Stimulated activated CD8-positive, alpha-beta memory T cell treated with anti-CD3 and anti-CD28 coated beads, Interleukin-7, amount 100 ng/mL, for 4 hours (primary cell): ENCODE results near the gene CRYAB.

Experiments
- DNase-seq, 2 donors: peaks; one replicate each; pipeline ENCODE4 v3.0.0-alpha.2; 2020; ENCODE audit warnings: low read depth in 2 of 2

The CRYAB gene, protein sequence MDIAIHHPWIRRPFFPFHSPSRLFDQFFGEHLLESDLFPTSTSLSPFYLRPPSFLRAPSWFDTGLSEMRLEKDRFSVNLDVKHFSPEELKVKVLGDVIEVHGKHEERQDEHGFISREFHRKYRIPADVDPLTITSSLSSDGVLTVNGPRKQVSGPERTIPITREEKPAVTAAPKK

DNA sequence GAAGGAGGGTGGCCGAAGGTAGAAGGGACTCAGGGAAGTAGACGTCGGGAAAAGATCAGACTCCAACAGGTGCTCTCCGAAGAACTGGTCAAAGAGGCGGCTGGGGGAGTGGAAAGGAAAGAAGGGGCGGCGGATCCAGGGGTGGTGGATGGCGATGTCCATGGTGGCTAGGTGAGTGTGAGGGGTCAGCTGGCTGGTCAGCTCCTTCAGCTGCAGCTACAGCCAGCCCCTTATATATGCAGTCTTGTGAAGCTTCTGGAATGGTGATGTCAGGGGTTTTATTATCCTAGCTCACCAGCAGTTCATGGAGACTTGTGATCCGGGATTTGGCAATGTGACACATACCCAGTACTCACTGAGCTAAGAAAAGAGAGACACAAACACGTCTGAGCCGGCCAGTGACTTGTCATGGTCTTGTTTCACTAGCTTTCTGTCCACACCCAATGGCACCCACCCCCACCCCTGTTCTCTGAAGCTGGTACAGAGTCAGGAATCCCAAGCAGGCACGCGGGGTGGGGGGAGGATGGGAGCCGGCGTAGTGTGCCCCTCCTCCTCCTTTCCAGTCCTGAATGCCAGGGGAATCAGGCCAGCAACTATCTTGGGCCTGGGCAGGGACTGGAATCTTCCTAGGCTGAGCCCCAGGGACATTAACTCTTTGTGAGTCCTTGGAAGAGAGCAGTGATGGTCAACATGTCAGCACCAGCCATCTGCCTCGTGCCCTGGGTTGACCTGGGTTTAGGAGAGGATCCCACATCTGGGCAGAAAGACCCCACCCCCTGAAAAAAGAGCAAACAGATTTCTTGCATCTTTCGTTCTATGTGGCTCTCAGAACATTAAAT is at the start of gene CRYAB:
Gene CRYAB, minus strand, starts transcription at position 208 of the 839 bp plus-strand sequence. Its CDS starts 46 bp downstream, at position 162.
- DNase-seq: no peak

DNA sequence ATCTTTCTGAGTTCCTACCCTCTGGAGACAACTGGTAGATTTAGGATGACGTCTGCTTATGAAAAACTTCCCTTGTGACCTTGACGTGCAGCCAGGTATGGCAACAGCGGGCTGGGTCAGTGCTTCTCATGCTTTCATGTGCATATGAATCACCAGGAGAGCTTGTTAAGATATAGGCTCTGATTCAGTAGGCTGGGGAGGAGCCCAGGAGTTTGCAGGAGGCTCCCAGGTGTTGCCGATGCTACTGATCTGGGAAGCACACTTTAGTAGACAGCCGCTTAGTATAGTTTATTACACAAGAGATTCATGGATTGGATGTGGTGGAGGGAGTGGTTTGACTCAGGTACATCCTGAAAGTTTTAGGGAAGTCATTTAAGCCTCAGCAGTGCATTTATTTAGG is 49.3 kb upstream of the CRYAB start:
- DNase-seq: no peak

DNA sequence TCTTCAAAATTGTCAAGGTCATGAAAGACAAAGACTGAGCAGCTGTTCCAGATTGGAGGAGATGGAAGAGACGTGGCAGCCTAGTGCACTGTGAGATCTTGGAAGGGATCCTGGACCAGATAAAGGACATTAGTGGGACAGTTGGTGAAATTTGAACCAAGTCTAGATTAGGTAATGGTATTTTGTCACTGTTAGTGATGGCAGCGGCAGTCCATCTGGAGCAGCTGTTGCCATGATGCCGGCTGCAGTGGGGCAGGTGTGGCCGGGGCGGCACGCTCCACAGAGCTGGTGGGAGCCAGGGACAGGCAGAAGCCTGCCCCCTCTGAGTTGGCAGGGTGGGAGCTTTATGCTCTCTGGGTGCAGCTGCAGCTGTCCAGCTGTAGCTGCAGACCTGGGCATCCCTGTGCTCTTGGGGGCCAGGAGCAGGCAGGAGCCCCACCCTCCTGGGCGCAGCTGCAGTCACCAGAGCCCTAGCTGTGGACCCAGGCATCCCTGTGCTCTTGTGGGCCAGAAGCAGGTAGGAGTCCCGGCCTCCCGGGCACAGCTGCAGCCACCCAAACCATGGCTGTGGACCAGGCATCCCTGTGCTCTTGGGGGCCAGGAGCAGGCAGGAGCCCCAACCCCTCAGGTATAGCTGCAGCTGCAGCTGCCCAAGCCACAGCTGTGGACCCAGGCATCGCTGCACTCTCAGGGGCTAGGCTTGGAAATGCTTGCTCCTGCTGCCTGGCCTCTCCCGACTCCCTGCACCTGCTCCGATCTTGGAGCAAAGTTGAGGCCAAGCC is 46.3 kb upstream of the CRYAB start:
- no peak for DNase-seq

DNA sequence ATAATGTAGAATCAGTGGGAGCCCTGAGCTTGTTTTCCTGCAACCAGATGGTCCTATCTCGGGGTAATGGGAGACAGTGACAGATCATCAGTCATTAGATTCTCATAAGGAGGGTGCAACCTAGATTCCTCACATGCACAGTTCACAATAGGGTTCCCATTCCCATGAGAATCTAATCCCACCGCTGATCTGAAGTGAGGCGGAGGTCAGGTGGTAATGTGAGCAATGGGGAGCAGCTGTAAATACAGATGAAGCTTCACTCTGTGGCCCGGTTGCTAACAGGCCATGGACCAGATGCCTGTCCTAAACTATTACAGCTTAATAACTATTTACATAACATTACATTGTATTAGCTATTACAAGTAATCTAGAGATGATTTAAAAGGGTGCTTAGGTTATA is 42.6 kb upstream of the CRYAB start:
- DNase-seq: no peak

DNA sequence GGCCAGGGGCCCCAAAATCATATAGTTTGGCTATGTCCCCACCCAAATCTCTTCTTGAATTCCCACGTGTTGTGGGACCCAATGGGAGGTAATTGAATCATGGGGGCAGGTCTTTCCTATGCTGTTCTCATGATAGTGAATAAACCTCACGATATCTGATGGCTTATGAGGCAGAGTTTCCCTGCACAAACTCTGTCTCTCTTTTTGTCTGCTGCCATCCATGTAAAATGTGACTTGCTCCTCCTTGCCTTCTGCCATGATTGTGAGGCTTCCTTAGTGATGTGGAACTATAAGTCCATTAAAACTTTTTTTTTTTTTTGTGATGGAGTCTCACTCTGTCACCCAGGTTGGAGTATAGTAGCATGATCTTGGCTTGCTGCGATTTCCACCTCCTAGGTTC is 40.0 kb upstream of the CRYAB start:
- DNase-seq: no peak

DNA sequence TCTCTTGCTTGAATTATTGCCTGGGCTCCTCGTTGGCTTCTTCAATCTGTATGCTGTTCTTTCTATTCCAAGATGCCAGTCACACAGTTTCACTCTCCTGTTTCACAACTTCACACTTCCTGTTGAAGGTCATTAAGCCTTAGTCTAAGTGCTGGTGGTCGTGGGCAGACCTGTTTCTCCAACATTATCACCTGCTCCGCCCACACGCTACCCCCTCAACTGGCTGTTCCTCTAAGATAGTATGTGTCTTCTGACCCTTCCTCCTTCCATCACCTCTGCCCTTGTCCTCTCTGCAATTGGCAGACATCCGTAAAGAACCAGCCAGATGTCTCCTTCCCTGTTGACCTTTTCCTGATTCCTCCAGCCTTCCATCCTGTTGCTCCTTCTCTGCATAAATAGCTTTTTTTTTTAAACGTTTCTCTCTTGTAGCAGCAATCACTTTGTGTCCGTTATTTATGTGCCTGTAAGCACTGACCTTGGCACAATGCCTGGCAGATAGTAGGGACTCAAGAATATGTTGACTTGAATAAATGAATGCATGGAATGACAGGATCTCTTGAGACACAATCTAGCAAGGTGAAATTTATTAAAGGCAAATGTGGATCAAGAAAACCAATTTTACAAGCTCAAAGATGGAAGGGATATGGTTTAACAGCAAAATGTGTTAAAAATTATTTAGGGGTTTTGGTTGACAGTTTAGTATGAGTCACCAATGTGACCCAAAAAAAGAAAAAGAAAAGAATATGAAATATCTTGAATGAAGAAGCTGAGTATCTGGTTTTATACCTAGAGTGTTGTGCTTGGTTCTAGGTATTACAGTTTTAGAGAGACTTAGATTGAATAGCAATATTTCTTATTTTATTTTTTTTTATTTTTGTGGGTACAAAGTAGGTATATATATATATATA is 38.2 kb upstream of the CRYAB start:
- DNase-seq: no peak

DNA sequence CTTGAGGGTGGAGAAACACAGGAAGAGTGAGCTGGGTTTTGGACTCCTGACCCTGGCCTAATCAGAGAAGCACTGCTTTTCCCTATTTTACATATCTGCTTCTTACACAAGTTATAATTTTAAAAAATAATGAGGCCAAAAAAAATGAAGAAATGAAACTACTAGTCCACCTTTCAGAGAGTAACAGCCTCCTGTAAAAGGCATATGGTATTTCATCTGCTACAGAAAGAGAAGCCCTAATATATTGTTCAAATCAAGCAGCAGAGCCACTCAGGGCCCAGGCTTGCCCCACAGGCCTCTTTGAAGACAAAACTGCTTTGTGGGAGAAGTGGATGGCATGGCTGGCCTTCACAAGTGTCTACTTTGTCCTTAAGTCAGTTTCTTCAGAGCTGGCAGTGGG is 35.6 kb upstream of the CRYAB start:
- no peak for DNase-seq

DNA sequence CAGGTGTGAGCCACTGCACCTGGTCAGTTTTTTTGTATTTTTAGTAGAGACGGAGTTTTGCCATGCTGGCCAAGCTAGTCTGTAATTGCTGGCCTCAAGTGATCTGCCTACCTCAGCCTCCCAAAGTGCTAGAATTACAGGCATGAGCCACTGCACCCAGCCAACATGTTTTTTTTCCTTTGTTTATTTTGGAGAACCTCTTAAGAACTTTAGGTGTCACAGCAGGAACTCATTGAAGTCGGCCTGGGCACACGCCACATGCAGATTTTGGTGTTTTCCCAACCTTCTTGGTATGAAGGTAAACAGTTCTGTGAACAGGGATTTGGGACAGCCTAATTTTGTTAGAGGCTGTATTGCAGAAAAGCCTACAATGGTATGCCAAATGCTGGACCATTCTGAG is 34.9 kb upstream of the CRYAB start:
- DNase-seq: no peak

DNA sequence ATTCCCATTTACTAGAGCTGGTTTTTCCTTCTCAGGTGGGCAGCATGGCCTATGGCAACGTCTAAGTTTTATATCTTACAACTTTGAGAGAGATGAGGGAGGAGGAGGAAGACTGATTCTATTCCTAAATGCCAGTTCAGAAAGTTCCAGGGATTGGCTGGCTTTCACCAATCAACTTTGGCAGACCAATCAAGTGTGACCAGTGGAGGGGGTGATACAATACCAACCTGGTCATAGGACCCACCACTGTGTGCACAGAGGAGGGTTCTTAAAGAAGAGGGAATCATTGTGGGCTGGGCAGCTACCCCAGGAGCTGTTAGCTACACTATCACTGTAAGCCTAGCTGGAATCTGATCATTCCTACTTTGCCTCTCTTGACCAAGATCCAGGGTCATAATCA is 33.6 kb upstream of the CRYAB start:
- DNase-seq: no peak

DNA sequence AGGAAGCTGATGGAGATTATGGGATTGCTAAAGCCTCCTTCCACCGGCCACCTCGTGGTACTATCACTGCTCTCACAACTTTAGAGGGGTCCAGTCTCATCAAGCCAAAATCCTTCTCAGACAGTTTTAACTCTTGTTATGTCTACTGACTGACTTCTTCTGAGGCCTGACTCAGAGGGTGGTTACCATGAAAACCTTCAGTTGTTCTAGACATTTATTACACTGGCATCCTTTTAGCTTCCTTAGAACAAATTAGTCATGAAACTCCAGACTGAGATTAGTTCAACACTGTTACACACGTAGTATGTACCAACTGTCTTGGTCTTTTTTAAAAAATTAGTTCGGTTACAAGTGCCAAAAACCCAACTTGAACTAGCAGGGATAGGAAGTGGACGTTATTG is 33.1 kb upstream of the CRYAB start:
- no peak for DNase-seq

DNA sequence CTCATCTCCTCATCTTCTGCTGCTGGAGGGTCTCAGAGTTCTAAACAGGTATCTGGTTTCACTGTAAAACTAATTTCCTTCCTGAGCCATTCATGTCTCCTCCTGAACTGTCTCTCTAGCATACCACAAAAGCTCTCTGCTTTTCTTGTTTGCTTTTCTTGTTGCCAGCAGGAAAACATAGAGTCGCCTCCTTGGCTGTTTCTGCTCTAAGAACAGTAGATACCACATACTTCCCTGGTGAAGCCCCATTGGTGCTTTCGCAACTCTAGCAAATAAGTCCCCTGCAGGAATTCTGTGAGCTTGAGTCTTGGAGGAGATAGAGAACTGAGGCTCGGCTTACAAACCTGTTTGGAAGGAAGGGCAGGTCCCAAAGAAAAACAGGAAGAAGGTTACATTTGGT is 32.6 kb upstream of the CRYAB start:
- DNase-seq: no peak

DNA sequence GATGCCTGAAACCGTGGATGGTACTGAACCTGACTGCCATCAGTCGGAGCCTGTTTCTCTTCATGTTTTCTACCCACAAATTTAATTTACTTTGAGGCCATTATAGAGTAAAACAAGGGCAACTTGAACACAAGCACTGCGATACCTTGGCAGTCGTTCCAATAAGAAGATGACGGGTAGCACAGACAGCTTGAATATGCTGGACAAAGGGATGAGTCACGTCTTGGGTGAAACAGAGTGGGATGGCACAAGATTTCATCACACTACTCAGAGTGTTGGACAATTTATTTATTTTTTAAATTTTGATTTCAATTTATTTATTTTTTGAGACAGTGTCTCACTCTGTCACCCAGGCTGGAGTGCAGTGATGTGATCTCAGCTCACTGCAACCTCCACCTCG is 31.3 kb upstream of the CRYAB start:
- DNase-seq: no peak

DNA sequence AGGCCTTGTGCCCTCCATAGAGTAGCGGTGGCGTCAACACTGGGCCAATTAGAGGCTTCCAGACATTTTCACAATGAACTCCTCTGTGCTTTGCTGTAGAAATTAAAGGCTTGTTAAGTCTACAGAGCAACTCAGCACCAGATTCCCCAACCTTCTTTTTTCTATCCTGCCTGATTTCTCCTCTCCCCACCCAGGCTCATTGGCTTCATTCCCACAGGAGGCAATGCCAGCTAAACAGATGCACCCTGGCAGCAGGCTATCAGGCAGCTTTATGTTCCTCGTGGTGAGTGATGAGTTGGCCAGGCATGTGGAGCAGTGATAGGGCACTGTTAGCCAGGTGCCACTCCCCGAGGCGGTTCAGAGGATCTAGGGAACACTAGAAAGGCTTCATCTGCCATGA is 30.4 kb upstream of the CRYAB start:
- no peak for DNase-seq

DNA sequence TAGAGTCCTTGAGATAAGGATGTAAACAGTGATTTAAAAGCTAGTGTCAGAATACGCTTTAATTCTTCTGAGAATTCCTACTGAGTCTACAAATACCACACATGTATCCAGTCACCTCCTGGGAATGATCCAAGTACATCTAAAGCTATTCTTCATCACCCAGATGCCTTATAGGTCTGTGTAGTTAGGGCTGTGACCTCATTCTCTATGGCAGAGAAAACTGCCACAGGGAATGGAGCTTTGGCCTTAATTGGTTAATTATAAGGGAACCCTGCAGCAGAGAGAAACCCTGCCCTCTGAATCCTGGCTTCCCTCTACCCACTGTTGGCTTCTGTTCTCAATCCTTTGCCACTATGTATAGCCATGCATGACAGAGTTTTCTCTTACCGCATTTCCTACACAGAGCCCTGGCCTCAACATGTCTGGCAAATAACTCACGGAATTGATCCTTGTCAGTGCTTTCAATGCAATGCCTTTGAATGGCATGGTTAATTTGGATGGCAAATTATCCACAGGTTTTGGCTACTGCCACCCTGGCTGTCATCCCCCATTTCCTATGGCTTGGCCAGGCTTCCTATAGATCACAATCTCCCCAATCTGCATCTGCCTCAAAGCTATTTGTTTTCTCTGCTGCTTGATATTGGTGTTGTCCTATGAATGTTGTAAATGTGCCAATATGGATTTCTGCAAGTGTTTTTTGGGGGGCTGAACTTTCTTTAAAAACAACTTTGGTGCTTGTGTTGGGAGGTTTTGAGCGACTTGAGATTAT is 28.4 kb upstream of the CRYAB start:
- no peak for DNase-seq

DNA sequence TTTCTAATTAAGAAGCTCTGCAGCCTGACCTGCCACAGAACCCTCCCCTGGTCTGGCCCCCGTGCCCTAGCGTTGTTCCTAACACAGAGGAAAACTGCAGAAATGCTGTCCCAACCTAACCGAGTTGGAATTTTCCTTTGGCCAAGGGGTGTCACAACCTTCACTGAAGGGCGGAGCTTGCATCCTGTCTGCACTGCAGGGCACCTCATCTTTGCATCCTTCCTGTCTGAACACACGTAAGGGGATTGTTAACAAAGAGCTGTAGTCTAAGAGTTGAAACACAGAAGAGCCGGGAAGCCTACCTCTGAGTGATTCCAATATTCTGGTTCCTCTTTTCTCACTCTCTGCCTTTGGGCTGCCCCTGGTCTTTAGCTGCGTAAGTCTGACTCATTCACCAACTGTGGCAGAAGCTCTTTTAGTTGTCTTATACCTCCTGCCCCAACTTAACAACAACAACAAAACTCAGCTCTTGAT is 27.2 kb upstream of the CRYAB start:
- no peak for DNase-seq

DNA sequence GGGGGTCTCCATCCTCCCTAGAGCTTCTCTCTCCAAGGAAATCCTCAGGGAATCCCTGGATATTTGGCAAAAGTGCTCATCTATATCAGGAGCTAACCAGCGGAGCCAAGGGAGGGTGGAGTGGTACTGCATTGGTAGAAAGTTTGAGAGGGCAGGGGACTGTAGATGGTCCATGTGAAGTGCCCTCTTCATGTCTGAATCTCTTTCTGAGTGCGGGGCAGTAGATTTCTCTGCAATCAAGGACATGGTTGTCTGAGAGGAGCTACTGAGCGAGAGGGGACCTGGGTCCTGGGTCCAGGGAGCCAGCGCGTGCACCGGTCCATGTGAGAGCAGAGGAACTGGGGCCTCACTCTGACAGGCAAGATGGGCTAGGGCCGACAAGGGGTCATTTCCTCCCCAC is 26.3 kb upstream of the CRYAB start:
- DNase-seq: no peak

DNA sequence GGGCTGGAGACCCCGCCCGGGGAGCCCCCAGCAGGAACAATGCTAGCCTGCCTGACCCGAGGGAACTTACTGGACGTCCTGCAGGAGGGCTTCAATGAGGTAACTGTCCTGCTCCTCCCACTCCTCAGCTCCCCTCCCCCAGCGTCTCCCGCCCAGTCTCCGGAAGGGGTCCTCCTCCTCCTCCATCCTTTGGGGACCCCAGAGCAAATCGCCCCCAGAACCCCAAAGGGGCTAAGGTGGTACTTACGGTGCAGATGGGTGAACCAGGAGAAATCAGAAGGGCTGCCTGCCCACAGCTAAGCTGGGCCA is 25.8 kb upstream of the CRYAB start:
- DNase-seq: no peak

DNA sequence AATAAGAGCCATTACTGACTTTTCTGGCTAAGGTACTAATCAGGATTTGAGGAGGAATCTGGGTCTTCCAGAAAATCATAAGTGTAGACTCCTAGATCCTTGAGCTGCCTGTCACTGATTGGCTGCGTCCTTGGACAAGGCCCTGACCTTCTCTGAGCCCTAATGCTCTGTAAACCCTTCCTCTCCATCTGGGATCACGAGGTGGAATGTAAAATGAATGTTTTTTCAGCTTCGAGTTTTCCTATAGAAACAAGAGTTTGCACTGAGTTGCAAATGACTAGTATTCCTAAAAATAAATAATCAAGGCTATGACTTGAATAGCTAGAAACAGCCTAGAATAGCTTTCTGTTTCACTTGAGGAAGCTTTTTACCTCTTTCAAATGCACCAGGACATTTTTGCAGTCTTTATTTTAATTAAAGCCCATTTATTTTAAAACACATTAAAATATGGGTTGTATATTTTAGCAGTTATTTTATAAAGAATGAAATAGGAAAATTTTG is 24.5 kb upstream of the CRYAB start:
- no peak for DNase-seq

DNA sequence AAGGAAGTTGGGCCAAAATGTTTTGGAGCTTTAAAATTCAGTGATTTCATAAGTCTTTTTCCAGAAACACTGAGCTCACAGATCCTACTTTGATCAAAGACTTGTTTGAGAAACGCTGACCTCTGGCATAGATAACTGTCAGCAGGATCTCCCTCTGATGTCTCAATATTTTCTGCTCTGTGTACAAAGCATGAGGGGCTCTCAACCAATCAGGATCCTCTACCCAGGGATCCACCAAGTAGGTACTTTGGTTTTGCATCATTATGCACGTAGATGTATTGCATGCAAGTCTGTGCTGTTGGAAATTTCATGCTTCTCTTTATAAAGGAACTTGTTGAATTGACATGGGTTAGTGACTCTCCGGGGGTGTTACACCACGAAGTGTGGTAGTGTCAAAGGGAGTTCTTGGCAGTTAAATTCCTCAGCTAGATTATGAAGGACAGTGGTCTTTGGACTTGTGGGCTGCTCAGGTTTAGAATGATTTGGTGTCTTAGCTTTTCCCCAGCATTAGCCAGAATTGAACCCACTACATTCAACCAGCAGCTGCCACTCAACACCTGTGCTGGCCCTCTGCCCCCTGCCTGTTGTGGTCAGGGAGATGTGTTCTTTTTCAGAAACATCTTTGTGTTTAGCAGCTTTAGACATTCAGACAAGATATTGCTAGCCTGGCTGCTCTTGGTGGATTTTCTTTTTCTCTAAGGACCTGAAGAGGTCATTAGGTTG is 23.9 kb upstream of the CRYAB start:
- no peak for DNase-seq

DNA sequence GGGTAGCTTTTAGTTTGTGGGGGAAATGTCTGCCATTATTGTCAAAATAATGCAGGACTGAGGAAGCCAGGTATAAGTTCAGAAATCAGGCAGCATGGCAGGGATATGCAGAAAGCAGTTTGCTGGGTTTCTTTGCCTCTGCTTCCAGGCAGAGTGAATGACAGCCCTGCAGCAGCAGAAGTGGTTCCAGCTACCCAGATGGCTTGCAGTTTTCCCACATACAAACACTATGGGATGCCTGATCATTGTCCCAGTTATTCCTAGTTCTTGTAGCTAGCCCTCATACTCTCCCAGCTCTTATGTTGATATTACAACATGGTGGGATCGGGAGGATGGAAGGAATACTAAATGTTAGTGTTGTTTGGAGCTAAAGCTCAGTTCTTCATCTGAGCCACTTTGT is 22.7 kb upstream of the CRYAB start:
- no peak for DNase-seq
